SK-N-SH (cell line): ENCODE data around the gene SRSF1. TPM values are rescaled to one million over a fixed set of nuclear protein-coding genes. Genes with fewer than 3 reads are reported as not detected.
"Not testable (repeated sequence)": the region's sequence is repeated elsewhere in the genome, so short reads cannot be mapped to it uniquely, and the experiment has no call there.

ENCODE experiments used
- CTCF ChIA-PET: fragments of 300-600, 350-600 bp; formaldehyde crosslinking; extraction: SDS; loops from one replicate; lab custom pipeline; 2021; lab: Yijun Ruan, JAX
- POLR2A ChIA-PET: fragments of 350-600 bp; sonication (Branson Sonifier 250); formaldehyde crosslinking; extraction: SDS; loops from one replicate; lab custom pipeline; 2020; ENCODE audit warnings: antibody characterized with exemption, inconsistent platforms; lab: Yijun Ruan, JAX
- DNase-seq: peaks from one replicate; pipeline ENCODE4 v3.0.0; 2012
- H2AFZ ChIP-seq: fragments of 200-600 bp; sonication (generic); 2 replicates; pipeline ENCODE4 v1.8.1; 2016; ENCODE audit warnings: antibody characterized with exemption, mild to moderate bottlenecking, low read depth
- H3F3A ChIP-seq: fragments of 200-600 bp; sonication (generic); replicated peaks from 2 replicates; pipeline ENCODE3; 2016; ENCODE audit warnings: antibody characterized with exemption, mild to moderate bottlenecking; ENCODE audit not compliant: insufficient read depth
- H3K27ac ChIP-seq, 2 experiments: fragments of 200-500 bp in 1 of 2; fragments of 200-600 bp in 1 of 2; sonication (Bioruptor generic) in 1 of 2; sonication (generic), shearing (Covaris generic) in 1 of 2; 2 replicates each; pipeline versions ENCODE4 v1.5.1 to v1.6.1; 2014 to 2016; ENCODE audit warnings: low read depth in 2 of 2, inconsistent platforms in 1 of 2, low read length in 1 of 2, mild to moderate bottlenecking in 1 of 2, mixed read lengths in 1 of 2
- H3K27me3 ChIP-seq: fragments of 200-600 bp; sonication (generic), shearing (Covaris generic); 2 replicates; pipeline ENCODE4 v1.6.1; 2016; ENCODE audit warnings: mixed run types; ENCODE audit not compliant: insufficient read depth
- H3K36me3 ChIP-seq, 2 experiments: fragments of 200-500 bp in 1 of 2; fragments of 200-600 bp in 1 of 2; sonication (Bioruptor generic) in 1 of 2; sonication (generic) in 1 of 2; replicated peaks in 1 of 2; 2 replicates each; pipeline versions ENCODE3 to v1.5.1; 2014 to 2016; ENCODE audit warnings: low read length in 1 of 2, mild to moderate bottlenecking in 1 of 2; ENCODE audit not compliant: insufficient read depth in 2 of 2, control insufficient read depth in 1 of 2
- H3K4me1 ChIP-seq, 2 experiments: fragments of 200-500 bp in 1 of 2; fragments of 200-600 bp in 1 of 2; sonication (Bioruptor generic) in 1 of 2; sonication (generic), shearing (Covaris generic) in 1 of 2; 2 replicates each; pipeline versions ENCODE4 v1.5.1 to v1.6.1; 2014 to 2016; ENCODE audit warnings: low read depth in 1 of 2, low read length in 1 of 2, mixed run types in 1 of 2; ENCODE audit not compliant: insufficient read depth in 2 of 2, control insufficient read depth in 1 of 2
- H3K4me2 ChIP-seq: fragments of 200-600 bp; sonication (generic), shearing (Covaris generic); 2 replicates; pipeline ENCODE4 v1.6.1; 2017; ENCODE audit warnings: mixed run types
- H3K4me3 ChIP-seq, 2 experiments: fragments of 200-500 bp in 1 of 2; fragments of 200-600 bp in 1 of 2; sonication (Bioruptor generic) in 1 of 2; sonication (generic), shearing (Covaris generic) in 1 of 2; 2 replicates each; pipeline versions ENCODE4 v1.5.1 to v1.8.1; 2014 to 2016; ENCODE audit warnings: low read depth in 2 of 2, inconsistent platforms in 1 of 2, low read length in 1 of 2, mild to moderate bottlenecking in 1 of 2, mixed read lengths in 1 of 2, moderate library complexity in 1 of 2
- H3K79me2 ChIP-seq: fragments of 200-600 bp; sonication (generic); 2 replicates; pipeline ENCODE4 v1.8.1; 2017; ENCODE audit warnings: mild to moderate bottlenecking; ENCODE audit not compliant: insufficient read depth
- H3K9ac ChIP-seq: fragments of 200-600 bp; sonication (generic); 2 replicates; pipeline ENCODE4 v1.6.1; 2017; ENCODE audit warnings: mixed run types
- H3K9me2 ChIP-seq: fragments of 200-600 bp; sonication (generic); 2 replicates; pipeline ENCODE4 v1.6.1; 2017; ENCODE audit warnings: mixed run types
- H3K9me3 ChIP-seq: fragments of 200-600 bp; sonication (generic); 2 replicates; pipeline ENCODE4 v1.6.1; 2017; ENCODE audit warnings: mixed run types, mild to moderate bottlenecking, moderate library complexity
- H4K20me1 ChIP-seq: fragments of 200-600 bp; sonication (generic); 2 replicates; pipeline ENCODE4 v1.6.1; 2017; ENCODE audit warnings: mild to moderate bottlenecking, mixed run types; ENCODE audit not compliant: insufficient read depth
- ELF1 ChIP-seq: IDR thresholded peaks from 2 replicates; pipeline ENCODE4 v1.4.0; 2012
- FOSL2 ChIP-seq: IDR thresholded peaks from 2 replicates; pipeline ENCODE4 v1.4.0; 2012; ENCODE audit warnings: low read depth, mild to moderate bottlenecking, moderate library complexity, borderline replicate concordance
- FOXJ3 ChIP-seq: sonication (generic); formaldehyde crosslinking; IDR thresholded peaks from 2 replicates; pipeline ENCODE4 v1.5.1; 2020; ENCODE audit warnings: mild to moderate bottlenecking, missing genetic modification reagents
- GABPA ChIP-seq: IDR thresholded peaks from 2 replicates; pipeline ENCODE4 v1.4.0; 2012; ENCODE audit warnings: low read depth, mild to moderate bottlenecking
- GATA2 ChIP-seq: sonication (generic); formaldehyde crosslinking; IDR thresholded peaks from 2 replicates; pipeline ENCODE4 v1.5.0; 2020; ENCODE audit warnings: mild to moderate bottlenecking, missing genetic modification reagents
- MAX ChIP-seq: IDR thresholded peaks from 2 replicates; pipeline ENCODE4 v1.4.0; 2012; ENCODE audit warnings: low read depth
- MEF2A ChIP-seq: IDR thresholded peaks from 2 replicates; pipeline ENCODE4 v1.4.0; 2012; ENCODE audit warnings: low read depth, borderline replicate concordance
- MXI1 ChIP-seq: IDR thresholded peaks from 2 replicates; pipeline ENCODE4 v1.6.1; 2012; ENCODE audit warnings: mild to moderate bottlenecking, low read depth, low read length, improper control_type of control experiment
- RAD21 ChIP-seq: IDR thresholded peaks from 2 replicates; pipeline ENCODE4 v1.6.1; 2012; ENCODE audit warnings: mild to moderate bottlenecking, low read length
- RCOR1 ChIP-seq: fragments of 150-350 bp; IDR thresholded peaks from 2 replicates; pipeline ENCODE4 v1.6.1; 2017; ENCODE audit warnings: antibody characterized with exemption, low read length
- TCF12 ChIP-seq: IDR thresholded peaks from 2 replicates; pipeline ENCODE4 v1.4.0; 2012
- YY1 ChIP-seq: IDR thresholded peaks from 2 replicates; pipeline ENCODE4 v1.4.0; 2012; ENCODE audit warnings: low read depth, mild to moderate bottlenecking
- ZBTB33 ChIP-seq: IDR thresholded peaks from 2 replicates; pipeline ENCODE4 v1.4.0; 2012; ENCODE audit warnings: low read depth, borderline replicate concordance
- whole genome bisulfite sequencing: methylation state at CpG from one replicate; pipeline ENCODE4 v1.1.6; 2017; ENCODE audit warnings: low lambda C conversion rate; 5-methylcytosine and 5-hydroxymethylcytosine counted together
- polyA plus RNA-seq, 3 experiments: library from polyadenylated mRNA; depleted of rRNA; stranded (reverse); fragments of >200 nt; gene quantifications; 2 replicates each; pipeline ENCODE4 v1.2.3, GENCODE V29; 2012

SRSF1 gene
- polyA plus RNA-seq, 1 of the 3 experiments (the other 2 are of a cell fraction), result 248 TPM

- Histone ChIP-seq H3K4me3 (no peak overlapping the region), H3K9ac (no peak overlapping the region), H2AFZ (no peak overlapping the region), H4K20me1 (no peaks in the 10 kb centered on the region), H3K4me2 (no peak overlapping the region), H3K36me3 (no peaks in the 10 kb centered on the region), H3K27ac (no peak overlapping the region), H3K27me3 (peaks cover 36% of the 10 kb centered on the region; the same call in 1 of the 2 replicates), H3F3A (no peaks in the 10 kb centered on the region)
- no peak for DNase-seq
- WGBS, result 65% methylated on average over 18 of the region's 18 CpGs
- TF ChIP-seq GABPA (no peak), TCF12 (no peak), ELF1 (no peak), MAX (no peak), MXI1 (no peak), ZBTB33 (no peak), FOSL2 (no peak), RCOR1 (no peak), GATA2 (CRISPR knock-in tag) (no peak), FOXJ3 (CRISPR knock-in tag) (no peak), RAD21 (no peak), YY1 (no peak), MEF2A (no peak)
- TF ChIP-seq, all 33 proteins: peak for 0
- H3K9me3 ChIP-seq, result no peaks in the 10 kb centered on the region
- peaks cover 0 to 6% of the 10 kb centered on the region in 2 experiments; a peak in 1 of 4 replicates for H3K4me1 ChIP-seq
- CTCF ChIA-PET, result interaction anchor here (0.7 to 1.4 kb wide), 4 partner anchors 22 to 213 kb away, joined by 3 to 4 read pairs (median 4); no protein-coding TSS in a partner anchor
- POLR2A ChIA-PET, result interaction anchor here (0.6 to 1.8 kb wide), 3 partner anchors 39 to 1204 kb away, joined by 3 to 4 read pairs (median 4); partner anchors contain the start of gene SRSF1
- H3K79me2 ChIP-seq, result no peaks in the 10 kb centered on the region
- no peaks in the 10 kb centered on the region for H3K9me2 ChIP-seq
Observed at GRCh38 chr17:58046239-58047094, 39.4 kb upstream of the SRSF1 start.

- H3K27ac ChIP-seq, H3K36me3 ChIP-seq, H3K9ac ChIP-seq, H3K4me3 ChIP-seq, CTCF ChIA-PET, H3F3A ChIP-seq, H3K4me1 ChIP-seq, DNase-seq, H3K9me3 ChIP-seq, H4K20me1 ChIP-seq, H2AFZ ChIP-seq, H3K4me2 ChIP-seq, H3K9me2 ChIP-seq, POLR2A ChIA-PET, H3K79me2 ChIP-seq: not testable (repeated sequence)
- WGBS, result 42% methylated on average over 6 of the region's 6 CpGs
- H3K27me3 ChIP-seq, result peaks cover 34% of the 10 kb centered on the region; the same call in 1 of the 2 replicates
Observed at GRCh38 chr17:58044256-58044655, 37.2 kb upstream of the SRSF1 start.
